Transverse colon (tissue), 4 donors: ENCODE results near the gene SLC45A2. TPM values are rescaled to one million over a fixed set of nuclear protein-coding genes. Genes with fewer than 3 reads are reported as not detected.
"Not testable (repeated sequence)": the region's sequence is repeated elsewhere in the genome, so short reads cannot be mapped to it uniquely, and the experiment has no call there.

ENCODE experiments used
- DNase-seq: peaks from one replicate; pipeline ENCODE4 v3.0.0-alpha.2; 2019
- H3K27ac ChIP-seq, 4 donors: fragments of 200-600 bp; sonication (generic); 2 replicates each; pipeline ENCODE4 v1.5.1; 2016 to 2018; ENCODE audit warnings: inconsistent platforms in 4 of 4
- H3K27me3 ChIP-seq: fragments of 200-600 bp; sonication (generic); 2 replicates; pipeline ENCODE4 v1.5.1; 2017; ENCODE audit warnings: inconsistent platforms
- H3K36me3 ChIP-seq, 4 donors: fragments of 200-600 bp; sonication (generic); 2 replicates each; pipeline ENCODE4 v1.5.1; 2017 to 2019; ENCODE audit warnings: inconsistent platforms in 4 of 4
- H3K4me1 ChIP-seq, 4 donors: fragments of 200-600 bp; sonication (generic); 2 replicates each; pipeline ENCODE4 v1.5.1; 2017 to 2020; ENCODE audit warnings: inconsistent platforms in 4 of 4
- H3K4me3 ChIP-seq, 4 donors: fragments of 200-600 bp; sonication (generic); 1 replicate in 1 of 4; 2 replicates in 3 of 4; pipeline versions ENCODE4 v1.5.1 to v1.6.1; 2017 to 2019; ENCODE audit warnings: inconsistent platforms in 4 of 4
- H3K9me3 ChIP-seq, 2 donors: fragments of 200-600 bp; sonication (generic); 2 replicates each; pipeline ENCODE4 v1.5.1; 2017 to 2019; ENCODE audit warnings: inconsistent platforms in 2 of 2
- EP300 ChIP-seq: sonication (generic); formaldehyde crosslinking; IDR thresholded peaks from one replicate; pipeline ENCODE4 v1.6.1; 2017; ENCODE audit warnings: antibody characterized with exemption, low read depth
- POLR2A ChIP-seq: fragments of 450-650 bp; IDR thresholded peaks from one replicate; pipeline ENCODE4 v1.6.1; 2016; ENCODE audit warnings: antibody characterized with exemption, mild to moderate bottlenecking, moderate library complexity
- POLR2AphosphoS5 ChIP-seq, 3 donors: sonication (generic); formaldehyde crosslinking; IDR thresholded peaks; one replicate each; pipeline ENCODE4 v1.6.1; 2016; ENCODE audit warnings: antibody characterized with exemption in 3 of 3
- WGBS, 2 donors: methylation state at CpG; one replicate each; pipeline ENCODE4 v1.1.5; 2018; ENCODE audit warnings: low coverage in 1 of 2; 5-methylcytosine and 5-hydroxymethylcytosine counted together
- in situ Hi-C, 4 donors: fragments of 200-750 bp; cut with MboI; loops; one replicate each; pipeline versions ENCODE4 v1.15.0 to v1.15.1; 2017; ENCODE audit warnings: low sequenced_read_pairs in 3 of 4, low pct_ligation_motif_present in 1 of 4, low pct_unique_long_range_greater_than_20kb in 1 of 4
- intact Hi-C: fragments of 100-400 bp; cut with DNase I; formaldehyde crosslinking; loops from one replicate; pipeline ENCODE4 v1.15.1; 2023; ENCODE audit warnings: low total_unique reads
- total RNA-seq, 4 donors: library from RNA; depleted of rRNA; stranded (reverse); fragments of >200 nt; gene quantifications; one replicate each; pipeline ENCODE4 v1.1.0, GENCODE V29; 2016
- TF ChIP-seq, protein P1 (sequence below), 5 experiments: fragments of 200-600 bp in 3 of 5; fragments of 450-650 bp in 2 of 5; sonication (generic) in 3 of 5; IDR thresholded peaks; 1 replicate in 2 of 5; 2 replicates in 3 of 5; pipeline ENCODE4 v1.5.1; 2016 to 2017; ENCODE audit warnings: antibody characterized with exemption in 5 of 5, inconsistent platforms in 3 of 5, mild to moderate bottlenecking in 2 of 5, moderate library complexity in 1 of 5

Gene SLC45A2, protein sequence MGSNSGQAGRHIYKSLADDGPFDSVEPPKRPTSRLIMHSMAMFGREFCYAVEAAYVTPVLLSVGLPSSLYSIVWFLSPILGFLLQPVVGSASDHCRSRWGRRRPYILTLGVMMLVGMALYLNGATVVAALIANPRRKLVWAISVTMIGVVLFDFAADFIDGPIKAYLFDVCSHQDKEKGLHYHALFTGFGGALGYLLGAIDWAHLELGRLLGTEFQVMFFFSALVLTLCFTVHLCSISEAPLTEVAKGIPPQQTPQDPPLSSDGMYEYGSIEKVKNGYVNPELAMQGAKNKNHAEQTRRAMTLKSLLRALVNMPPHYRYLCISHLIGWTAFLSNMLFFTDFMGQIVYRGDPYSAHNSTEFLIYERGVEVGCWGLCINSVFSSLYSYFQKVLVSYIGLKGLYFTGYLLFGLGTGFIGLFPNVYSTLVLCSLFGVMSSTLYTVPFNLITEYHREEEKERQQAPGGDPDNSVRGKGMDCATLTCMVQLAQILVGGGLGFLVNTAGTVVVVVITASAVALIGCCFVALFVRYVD
- 1 to 10 TPM in 1 of 4 donors, under 1 TPM in 1, not detected in 2; 0.95 to 1.6 TPM for total RNA-seq

DNA sequence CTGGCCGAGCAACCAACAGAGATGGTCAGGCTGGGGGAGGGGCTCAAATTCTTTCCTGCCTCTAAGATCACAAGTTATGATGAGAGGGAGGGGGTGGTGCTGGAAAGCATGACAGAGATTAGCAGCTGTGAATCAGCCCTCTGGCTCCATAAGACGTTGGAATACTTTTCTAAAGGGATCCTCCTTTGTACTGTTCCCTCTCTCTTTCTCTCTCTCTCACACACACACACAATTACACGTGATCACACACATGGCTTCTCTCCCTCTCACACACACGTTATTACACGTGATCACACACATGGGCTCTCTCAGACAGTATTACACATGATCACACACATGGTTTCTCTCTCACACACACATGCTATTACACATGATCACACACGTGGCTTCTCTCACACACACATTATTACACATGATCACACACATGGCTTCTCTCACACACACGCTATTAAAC lies at the start of gene SLC45A2:
TSS of gene SLC45A2 (minus strand) at position 23 of the 454 bp plus-strand sequence. CDS start 110 bp downstream, outside the sequence.
- Histone ChIP-seq H3K27me3 (no peaks in the 10 kb centered on the region), H3K4me1 (no peaks in the 10 kb centered on the region), H3K9me3 (no peaks in the 10 kb centered on the region), H3K27ac (no peak within 1 kb of the TSS), H3K36me3 (peaks cover 0 to 29% (median 10%) of the 10 kb centered on the region in 4 donors), H3K4me3 (no peak within 1 kb of the TSS)
- 71 to 73% methylated on average over 4 to 7 of the region's 7 CpGs for WGBS, 2 donors
- intact Hi-C loops = no loop called here
- in situ Hi-C loops = loop anchor here in 1 of 4 donors (25.0 kb wide), 1 partner anchor 478 kb away; no protein-coding TSS in a partner anchor
- DNase-seq = no peak
- TF ChIP-seq POLR2A (no peak), EP300 (no peak), POLR2AphosphoS5 (IDR thresholded peaks at IDR 0.05) (no peak)
- TF ChIP-seq, protein P1, sequence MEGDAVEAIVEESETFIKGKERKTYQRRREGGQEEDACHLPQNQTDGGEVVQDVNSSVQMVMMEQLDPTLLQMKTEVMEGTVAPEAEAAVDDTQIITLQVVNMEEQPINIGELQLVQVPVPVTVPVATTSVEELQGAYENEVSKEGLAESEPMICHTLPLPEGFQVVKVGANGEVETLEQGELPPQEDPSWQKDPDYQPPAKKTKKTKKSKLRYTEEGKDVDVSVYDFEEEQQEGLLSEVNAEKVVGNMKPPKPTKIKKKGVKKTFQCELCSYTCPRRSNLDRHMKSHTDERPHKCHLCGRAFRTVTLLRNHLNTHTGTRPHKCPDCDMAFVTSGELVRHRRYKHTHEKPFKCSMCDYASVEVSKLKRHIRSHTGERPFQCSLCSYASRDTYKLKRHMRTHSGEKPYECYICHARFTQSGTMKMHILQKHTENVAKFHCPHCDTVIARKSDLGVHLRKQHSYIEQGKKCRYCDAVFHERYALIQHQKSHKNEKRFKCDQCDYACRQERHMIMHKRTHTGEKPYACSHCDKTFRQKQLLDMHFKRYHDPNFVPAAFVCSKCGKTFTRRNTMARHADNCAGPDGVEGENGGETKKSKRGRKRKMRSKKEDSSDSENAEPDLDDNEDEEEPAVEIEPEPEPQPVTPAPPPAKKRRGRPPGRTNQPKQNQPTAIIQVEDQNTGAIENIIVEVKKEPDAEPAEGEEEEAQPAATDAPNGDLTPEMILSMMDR (IDR thresholded peaks at IDR 0.05) = no peak

DNA sequence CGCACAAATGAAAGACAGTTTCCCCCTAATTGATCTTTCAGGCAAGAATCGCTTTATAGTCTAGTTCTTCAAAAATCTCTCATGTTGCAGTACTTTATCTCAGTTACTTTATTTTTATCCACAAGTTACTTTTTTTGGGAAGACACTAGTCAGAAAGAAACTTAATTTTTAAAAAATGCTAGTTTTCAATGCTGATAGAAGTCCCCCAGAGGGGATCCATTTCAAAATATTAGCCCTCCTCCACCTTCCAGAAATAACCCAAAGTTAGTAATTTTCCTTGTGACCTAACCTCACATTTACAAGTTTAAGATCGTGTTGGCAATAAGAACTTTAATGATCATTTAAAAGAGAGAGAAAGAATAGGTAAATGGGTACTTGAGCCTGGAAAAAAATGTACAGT lies 47.5 kb upstream of the SLC45A2 start:
- Histone ChIP-seq H3K9me3 (no peaks in the 10 kb centered on the region), H3K4me1 (peaks cover 0 to 18% (median 0%) of the 10 kb centered on the region in 4 donors), H3K27ac (no peak overlapping the region), H3K36me3 (peaks cover 0 to 7% (median 0%) of the 10 kb centered on the region in 4 donors), H3K4me3 (no peak overlapping the region), H3K27me3 (no peaks in the 10 kb centered on the region)
- WGBS, 2 donors = 87 to 91% methylated on average over 3 of the region's 3 CpGs
- in situ Hi-C loops = no loop called here
- TF ChIP-seq EP300 = no peak
- TF ChIP-seq, protein P1 (IDR thresholded peaks at IDR 0.05) = no peak
- no peak for TF ChIP-seq POLR2A
- no peak for TF ChIP-seq POLR2AphosphoS5 (IDR thresholded peaks at IDR 0.05)
- no peak for DNase-seq
- intact Hi-C loops = no loop called here

DNA sequence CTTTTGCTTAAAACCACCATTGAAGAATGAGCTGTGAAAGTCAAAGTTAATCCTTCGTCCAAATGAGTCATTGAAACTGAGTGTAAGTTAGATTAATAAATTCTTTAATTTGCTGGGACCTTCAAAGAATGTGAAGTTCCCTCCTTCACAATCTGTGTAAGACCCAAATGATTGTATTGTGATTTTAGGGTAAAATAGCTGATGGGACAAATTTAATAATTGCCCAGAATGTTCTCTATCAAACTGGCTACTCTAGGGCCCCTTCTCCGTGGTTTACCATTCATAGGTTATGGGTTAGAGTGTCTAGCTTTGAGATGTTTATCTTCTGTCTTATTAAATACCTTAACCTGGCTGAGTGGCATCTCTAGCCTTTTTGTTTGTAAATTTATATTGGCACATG lies 46.6 kb upstream of the SLC45A2 start:
- Histone ChIP-seq H3K4me3 (no peak overlapping the region), H3K27ac (no peak overlapping the region), H3K4me1 (peaks cover 0 to 18% (median 0%) of the 10 kb centered on the region in 4 donors), H3K36me3 (peaks cover 0 to 7% (median 0%) of the 10 kb centered on the region in 4 donors), H3K27me3 (no peaks in the 10 kb centered on the region), H3K9me3 (no peaks in the 10 kb centered on the region)
- intact Hi-C loops = no loop called here
- DNase-seq = no peak
- 89% methylated on average over 2 of the region's 2 CpGs for WGBS, 2 donors
- TF ChIP-seq POLR2A (no peak), EP300 (no peak), POLR2AphosphoS5 (IDR thresholded peaks at IDR 0.05) (no peak)
- TF ChIP-seq, protein P1 (IDR thresholded peaks at IDR 0.05) = no peak
- in situ Hi-C loops = no loop called here

DNA sequence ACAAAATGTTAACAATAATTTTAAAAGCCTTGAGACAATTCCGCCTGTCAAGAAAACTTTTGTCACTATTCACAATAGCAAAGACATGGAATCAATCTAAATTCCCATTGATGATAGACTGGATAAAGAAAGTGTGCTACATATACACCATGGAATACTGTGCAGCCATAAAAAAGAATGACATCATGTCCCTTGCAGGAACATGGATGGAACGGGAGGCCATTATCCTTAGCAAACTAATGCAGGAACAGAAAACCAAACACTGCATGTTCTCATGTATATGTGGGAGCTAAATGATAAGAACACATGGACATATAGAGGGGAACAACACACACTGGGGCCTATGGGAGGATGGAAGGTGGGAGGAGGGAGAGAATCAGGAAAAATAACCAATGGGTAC lies 46.1 kb upstream of the SLC45A2 start:
- in situ Hi-C loops, H3K27ac ChIP-seq, DNase-seq, H3K27me3 ChIP-seq, intact Hi-C loops, H3K4me3 ChIP-seq, H3K9me3 ChIP-seq, H3K36me3 ChIP-seq: not testable (repeated sequence)
- 88 to 98% methylated on average over 2 of the region's 2 CpGs for WGBS, 2 donors
- H3K4me1 ChIP-seq = peaks cover 0 to 18% (median 0%) of the 10 kb centered on the region in 4 donors
